HG02623 (cell line): ENCODE measurements around the gene RPL23.
A peak's percentile ranks its signal among the peaks of the same experiment; 100 is the strongest.
"Not testable (repeated sequence)": the region's sequence is repeated elsewhere in the genome, so short reads cannot be mapped to it uniquely, and the experiment has no call there.

Experiments used
- ATAC-seq: cut with Tn5 transposase; IDR thresholded peaks from one replicate; pipeline ENCODE4 v1.9.1; 2021; ENCODE audit warnings: moderate library complexity; ENCODE audit not compliant: unreplicated experiment

RPL23 gene

GRCh38 chr17:38868817-38869525 lies 15.4 kb upstream of the RPL23 start:
- peak; percentile 35 for ATAC-seq

- ATAC-seq = no peak
Measured at GRCh38 chr17:38867968-38868816, 14.7 kb upstream of the RPL23 start.

GRCh38 chr17:38867179-38867967 lies 13.9 kb upstream of the RPL23 start:
- ATAC-seq = no peak

GRCh38 chr17:38864636-38865398 lies 11.3 kb upstream of the RPL23 start:
- ATAC-seq = no peak

GRCh38 chr17:38861399-38861843 lies 7.9 kb upstream of the RPL23 start:
- no peak for ATAC-seq

GRCh38 chr17:38857271-38857670 lies 3.8 kb upstream of the RPL23 start:
- ATAC-seq = no peak

GRCh38 chr17:38855101-38855714 lies 1.7 kb upstream of the RPL23 start:
- not testable (repeated sequence) for ATAC-seq

- ATAC-seq = no peak
Measured at GRCh38 chr17:38852771-38853291, 690 bp downstream of the RPL23 start.

- ATAC-seq = no peak
Measured at GRCh38 chr17:38851434-38851833, 2.1 kb downstream of the RPL23 start.

- ATAC-seq = no peak
Measured at GRCh38 chr17:38850374-38850773, 3.1 kb downstream of the RPL23 start.

GRCh38 chr17:38848939-38849605 lies 4.4 kb downstream of the RPL23 start:
- no peak for ATAC-seq

- ATAC-seq = no peak
Measured at GRCh38 chr17:38848557-38848891, 5.0 kb downstream of the RPL23 start.

GRCh38 chr17:38844261-38844757 lies 9.2 kb downstream of the RPL23 start:
- ATAC-seq = no peak

- ATAC-seq = no peak
Measured at GRCh38 chr17:38825762-38826247, 27.7 kb downstream of the RPL23 start.

- peak; percentile 81 for ATAC-seq
Measured at GRCh38 chr17:38824899-38825761, 28.4 kb downstream of the RPL23 start, which contains the start of gene CWC25. Gene CWC25 (minus strand): TSS chr17:38825321. CDS start chr17:38825183, 138 bp downstream.

GRCh38 chr17:38815576-38816193 lies 37.8 kb downstream of the RPL23 start:
- no peak for ATAC-seq

GRCh38 chr17:38809828-38810227 lies 43.7 kb downstream of the RPL23 start:
- no peak for ATAC-seq
